ENCODE results near the gene XIAP.

DNA sequence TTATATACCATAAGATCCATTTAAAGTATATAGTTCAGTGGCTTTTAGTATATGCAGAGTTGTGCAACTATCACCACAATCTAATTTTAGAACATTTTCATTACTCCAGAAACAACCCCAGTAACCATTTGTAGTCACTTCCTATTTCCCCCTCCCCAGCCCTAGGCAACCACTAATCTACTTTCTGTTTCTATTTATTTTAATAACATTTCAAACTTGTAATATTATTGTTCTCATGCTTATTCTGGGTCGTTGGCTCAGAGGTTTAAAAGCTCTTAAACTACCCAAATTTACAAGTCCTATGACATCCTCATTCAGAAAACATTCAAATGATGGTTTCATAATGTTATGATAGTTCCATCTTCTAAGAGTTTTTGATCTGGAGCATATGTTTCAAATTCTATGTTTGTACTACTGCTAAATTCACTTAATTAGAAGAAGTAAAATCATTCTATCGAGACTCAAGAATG, 18.4 kb downstream of the XIAP start:
- TF ChIP-seq TAF1 (IDR thresholded peaks at IDR 0.05; ENCODE audit: borderline replicate concordance, insufficient read depth, low read length) (no peak), SIN3A (IDR thresholded peaks at IDR 0.05; ENCODE audit: borderline replicate concordance, insufficient read depth, low read length) (no peak), POLR2AphosphoS5 (IDR thresholded peaks at IDR 0.05; ENCODE audit: low read depth, low read length) (no peak), FOXP2 (optimal IDR thresholded peaks at IDR 0.05; ENCODE audit: borderline replicate concordance, extremely low read depth, extremely low read length, insufficient read depth) (no peak)
